ENCODE measurements around the gene RAPGEF1.

The RAPGEF1 gene

DNA sequence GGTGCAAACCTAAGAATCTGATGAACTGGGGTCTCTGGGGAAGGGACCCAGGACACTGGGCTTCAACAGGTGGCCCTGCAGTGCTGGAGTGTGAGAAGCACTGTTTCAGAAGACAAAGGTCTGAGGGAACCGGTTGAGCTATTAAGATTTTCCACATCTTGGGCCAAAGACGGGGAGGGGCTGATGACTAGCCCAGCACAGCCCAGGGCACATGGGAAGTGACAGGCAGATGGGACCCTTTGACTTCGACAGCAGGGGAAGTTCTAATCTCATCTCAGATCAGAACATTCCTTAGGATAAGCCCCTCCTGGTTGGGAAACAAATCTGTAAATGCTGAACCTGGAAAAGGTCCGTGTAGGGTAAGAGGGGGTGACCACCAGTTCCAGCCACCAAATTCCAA, 67.4 kb downstream of the RAPGEF1 start:
- Histone ChIP-seq H3K9me3 (ENCODE audit: severe bottlenecking) (no peaks in the 10 kb centered on the region), H3K4me3 (ENCODE audit: severe bottlenecking) (no peak overlapping the region), H3K4me1 (ENCODE audit: insufficient read depth, poor library complexity, severe bottlenecking) (peaks cover 22% of the 10 kb centered on the region), H3K36me3 (ENCODE audit: low read depth) (no peaks in the 10 kb centered on the region), H3K27ac (ENCODE audit: poor library complexity, severe bottlenecking) (no peak overlapping the region), H3K27me3 (ENCODE audit: insufficient read depth, poor library complexity, severe bottlenecking) (no peaks in the 10 kb centered on the region)
- ATAC-seq (ENCODE audit: low read depth) = no peak
- DNase-seq (ENCODE audit: low spot score) = no peak
- TF ChIP-seq, protein P1, sequence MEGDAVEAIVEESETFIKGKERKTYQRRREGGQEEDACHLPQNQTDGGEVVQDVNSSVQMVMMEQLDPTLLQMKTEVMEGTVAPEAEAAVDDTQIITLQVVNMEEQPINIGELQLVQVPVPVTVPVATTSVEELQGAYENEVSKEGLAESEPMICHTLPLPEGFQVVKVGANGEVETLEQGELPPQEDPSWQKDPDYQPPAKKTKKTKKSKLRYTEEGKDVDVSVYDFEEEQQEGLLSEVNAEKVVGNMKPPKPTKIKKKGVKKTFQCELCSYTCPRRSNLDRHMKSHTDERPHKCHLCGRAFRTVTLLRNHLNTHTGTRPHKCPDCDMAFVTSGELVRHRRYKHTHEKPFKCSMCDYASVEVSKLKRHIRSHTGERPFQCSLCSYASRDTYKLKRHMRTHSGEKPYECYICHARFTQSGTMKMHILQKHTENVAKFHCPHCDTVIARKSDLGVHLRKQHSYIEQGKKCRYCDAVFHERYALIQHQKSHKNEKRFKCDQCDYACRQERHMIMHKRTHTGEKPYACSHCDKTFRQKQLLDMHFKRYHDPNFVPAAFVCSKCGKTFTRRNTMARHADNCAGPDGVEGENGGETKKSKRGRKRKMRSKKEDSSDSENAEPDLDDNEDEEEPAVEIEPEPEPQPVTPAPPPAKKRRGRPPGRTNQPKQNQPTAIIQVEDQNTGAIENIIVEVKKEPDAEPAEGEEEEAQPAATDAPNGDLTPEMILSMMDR (IDR thresholded peaks at IDR 0.05; ENCODE audit: poor library complexity, severe bottlenecking) = no peak

GRCh38 chr9:131671133-131671520, 68.7 kb downstream of the RAPGEF1 start:
- Histone ChIP-seq H3K27ac (ENCODE audit: poor library complexity, severe bottlenecking) (no peak overlapping the region), H3K4me1 (ENCODE audit: insufficient read depth, poor library complexity, severe bottlenecking) (peaks cover 9% of the 10 kb centered on the region)
- ATAC-seq (ENCODE audit: low read depth) = no peak

DNA sequence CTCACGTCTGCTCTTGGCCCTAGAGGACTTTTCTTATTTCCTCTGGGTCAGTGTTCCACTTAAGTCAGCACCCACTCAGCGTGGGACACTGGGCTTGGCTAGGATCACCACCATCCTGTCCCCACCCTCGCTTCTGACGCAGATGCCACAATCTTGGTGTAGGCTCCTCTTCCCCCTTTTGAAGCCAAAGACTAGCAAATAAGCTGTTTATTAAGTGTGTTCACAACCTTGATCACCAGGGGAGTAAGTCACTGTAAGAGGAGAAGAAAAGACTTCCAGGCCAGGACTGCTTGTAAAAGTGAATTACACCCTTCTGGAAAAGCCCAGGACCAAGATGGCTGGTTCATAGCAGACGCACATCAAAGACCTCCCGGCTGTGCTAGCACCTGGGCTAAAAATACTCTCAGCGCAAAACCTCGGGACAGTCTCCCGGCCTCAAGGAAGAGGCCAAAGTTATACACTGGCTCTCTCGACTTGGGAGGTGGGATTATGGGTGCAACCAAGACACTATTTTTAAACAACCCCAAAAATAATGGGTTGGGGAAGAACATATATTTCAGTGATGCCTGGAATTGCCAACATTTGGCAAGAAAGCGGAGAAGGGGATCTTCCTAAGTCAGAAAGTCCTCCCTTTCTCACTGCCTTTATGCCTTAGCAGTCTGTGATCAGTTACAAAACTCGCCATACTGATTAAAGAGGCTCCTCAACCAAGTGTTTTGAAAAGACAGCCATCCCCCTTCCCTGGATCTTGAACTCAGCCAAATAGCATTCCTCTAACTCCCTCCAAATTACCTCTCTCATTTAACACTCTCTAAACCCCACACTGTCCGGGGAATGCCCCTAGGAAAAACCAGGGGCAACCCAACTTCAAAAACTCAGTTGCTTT, 69.4 kb downstream of the RAPGEF1 start:
- no peak for DNase-seq (ENCODE audit: low spot score)
- TF ChIP-seq, protein P1 (IDR thresholded peaks at IDR 0.05; ENCODE audit: poor library complexity, severe bottlenecking) = no peak
- Histone ChIP-seq H3K4me3 (ENCODE audit: severe bottlenecking) (no peak overlapping the region), H3K27ac (ENCODE audit: poor library complexity, severe bottlenecking) (no peak overlapping the region), H3K27me3 (ENCODE audit: insufficient read depth, poor library complexity, severe bottlenecking) (no peaks in the 10 kb centered on the region), H3K36me3 (ENCODE audit: low read depth) (no peaks in the 10 kb centered on the region), H3K9me3 (ENCODE audit: severe bottlenecking) (no peaks in the 10 kb centered on the region), H3K4me1 (ENCODE audit: insufficient read depth, poor library complexity, severe bottlenecking) (peaks cover 8% of the 10 kb centered on the region)
- ATAC-seq (ENCODE audit: low read depth) = no peak

More at GRCh38 chr9:131671133-131671520, 68.7 kb downstream of the RAPGEF1 start:
- H3K27me3 ChIP-seq (ENCODE audit: insufficient read depth, poor library complexity, severe bottlenecking) = no peaks in the 10 kb centered on the region
- no peak overlapping the region for H3K4me3 ChIP-seq (ENCODE audit: severe bottlenecking)
- no peaks in the 10 kb centered on the region for H3K9me3 ChIP-seq (ENCODE audit: severe bottlenecking)
- no peaks in the 10 kb centered on the region for H3K36me3 ChIP-seq (ENCODE audit: low read depth)
- TF ChIP-seq, protein P1 (IDR thresholded peaks at IDR 0.05; ENCODE audit: poor library complexity, severe bottlenecking) = no peak
- no peak for DNase-seq (ENCODE audit: low spot score)

GRCh38 chr9:131669269-131670157, 70.4 kb downstream of the RAPGEF1 start:
- TF ChIP-seq, protein P1 (IDR thresholded peaks at IDR 0.05; ENCODE audit: poor library complexity, severe bottlenecking) = no peak
- Histone ChIP-seq H3K4me3 (ENCODE audit: severe bottlenecking) (no peak overlapping the region), H3K27me3 (ENCODE audit: insufficient read depth, poor library complexity, severe bottlenecking) (no peaks in the 10 kb centered on the region), H3K4me1 (ENCODE audit: insufficient read depth, poor library complexity, severe bottlenecking) (peaks cover 8% of the 10 kb centered on the region), H3K9me3 (ENCODE audit: severe bottlenecking) (peaks cover 2% of the 10 kb centered on the region), H3K27ac (ENCODE audit: poor library complexity, severe bottlenecking) (no peak overlapping the region), H3K36me3 (ENCODE audit: low read depth) (no peaks in the 10 kb centered on the region)
- DNase-seq (ENCODE audit: low spot score) (no peak), ATAC-seq (ENCODE audit: low read depth) (no peak)

Data from RWPE2 (cell line).